ENCODE data around the gene PCNX1.
"Not testable (repeated sequence)": the region's sequence is repeated elsewhere in the genome, so short reads cannot be mapped to it uniquely, and the experiment has no call there.

Gene PCNX1

GRCh38 chr14:71119832-71120231 lies 212.6 kb downstream of the PCNX1 start:
- TF ChIP-seq CTCF (IDR thresholded peaks at IDR 0.05; ENCODE audit: extremely low read depth, missing control alignments), result no peak
- no peak for DNase-seq (ENCODE audit: low spot score)

- no peak for TF ChIP-seq CTCF (IDR thresholded peaks at IDR 0.05; ENCODE audit: extremely low read depth, missing control alignments)
- no peak for DNase-seq (ENCODE audit: low spot score)
These were observed 213.7 kb downstream of the PCNX1 start for GRCh38 chr14:71121001-71121400.

- no peak for TF ChIP-seq CTCF (IDR thresholded peaks at IDR 0.05; ENCODE audit: extremely low read depth, missing control alignments)
- DNase-seq (ENCODE audit: low spot score), result no peak
These were observed 214.5 kb downstream of the PCNX1 start for GRCh38 chr14:71121711-71122110.

GRCh38 chr14:71122866-71123565 lies 215.8 kb downstream of the PCNX1 start:
- TF ChIP-seq CTCF (IDR thresholded peaks at IDR 0.05; ENCODE audit: extremely low read depth, missing control alignments), result no peak
- DNase-seq (ENCODE audit: low spot score), result no peak

GRCh38 chr14:71123579-71124135 lies 216.4 kb downstream of the PCNX1 start:
- DNase-seq (ENCODE audit: low spot score), result no peak
- no peak for TF ChIP-seq CTCF (IDR thresholded peaks at IDR 0.05; ENCODE audit: extremely low read depth, missing control alignments)

- not testable (repeated sequence) for DNase-seq (ENCODE audit: low spot score)
These were observed 222.6 kb downstream of the PCNX1 start for GRCh38 chr14:71129716-71130490.

- TF ChIP-seq CTCF (IDR thresholded peaks at IDR 0.05; ENCODE audit: extremely low read depth, missing control alignments), result no peak
- no peak for DNase-seq (ENCODE audit: low spot score)
These were observed 223.4 kb downstream of the PCNX1 start for GRCh38 chr14:71130491-71131179.
